Colon (tissue), 2 donors: ENCODE measurements around the gene ULK1.
"Not testable (repeated sequence)": the region's sequence is repeated elsewhere in the genome, so short reads cannot be mapped to it uniquely, and the experiment has no call there.

ENCODE experiments used
- FAIRE-seq: peaks from 2 replicates; lab custom pipeline; 2012; peaks lifted over from hg19 to GRCh38; lab: Jason Lieb, UNC
- donor health status: control.
- donor health status: control.

ULK1 gene

GRCh38 chr12:131862084-131862441 lies 32.4 kb upstream of the ULK1 start:
- no peak for FAIRE-seq

- no peak for FAIRE-seq
Observed at GRCh38 chr12:131862600-131862993, 31.8 kb upstream of the ULK1 start.

- FAIRE-seq = no peak
Observed at GRCh38 chr12:131862994-131863710, 31.3 kb upstream of the ULK1 start.

DNA sequence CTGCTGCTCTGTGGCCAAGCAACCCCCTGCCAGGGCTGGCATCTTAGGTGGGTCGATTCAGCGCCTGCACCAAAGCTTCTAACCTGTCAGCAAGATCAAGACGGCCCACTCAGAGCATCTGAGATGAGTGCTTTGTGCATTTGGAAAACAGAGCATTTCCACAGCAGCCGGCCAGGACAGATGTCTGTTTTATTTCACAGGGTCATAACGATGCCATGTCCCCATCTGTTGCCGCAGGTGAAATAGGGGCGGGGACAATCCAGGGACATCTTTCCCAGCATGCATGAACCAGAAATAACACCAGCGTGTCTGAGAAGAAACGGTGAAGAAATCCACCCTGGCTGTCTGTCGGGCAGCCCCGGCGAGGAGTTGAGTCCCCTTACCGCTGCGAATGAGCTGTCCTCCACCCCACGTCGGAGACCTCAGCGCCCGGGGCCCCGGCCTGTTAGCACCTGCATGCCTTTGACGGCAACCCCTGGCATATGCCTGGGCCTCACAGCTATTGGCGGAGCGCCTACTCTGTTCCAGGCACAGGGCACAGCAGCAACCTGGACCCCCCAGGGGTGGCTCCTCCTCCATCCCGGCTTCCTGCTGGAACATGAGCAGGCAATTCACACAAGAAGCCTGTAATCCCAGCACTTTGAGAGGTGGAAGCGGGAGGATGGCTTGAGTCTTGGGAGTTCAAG lies 30.6 kb upstream of the ULK1 start:
- no peak for FAIRE-seq

DNA sequence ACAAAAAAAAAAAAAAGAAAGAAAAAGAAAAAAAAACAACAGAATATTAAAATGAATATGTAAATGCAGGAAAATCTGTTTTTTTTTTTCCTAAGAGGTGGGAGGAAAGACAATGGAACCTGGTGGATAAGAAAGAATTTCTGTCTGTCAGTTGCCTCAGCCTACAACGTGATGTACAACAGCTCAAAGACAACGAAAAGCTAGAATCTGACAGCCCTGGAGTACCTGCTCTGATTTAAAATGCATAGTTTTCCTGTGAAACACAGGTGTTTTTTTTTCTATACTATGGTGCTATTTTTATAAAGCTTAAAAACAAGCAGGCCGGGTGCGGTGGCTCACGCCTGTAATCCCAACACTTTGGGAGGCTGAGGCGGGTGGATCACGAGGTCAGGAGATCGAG lies 30.0 kb upstream of the ULK1 start:
- no peak for FAIRE-seq

GRCh38 chr12:131865180-131865875 lies 29.1 kb upstream of the ULK1 start:
- no peak for FAIRE-seq

DNA sequence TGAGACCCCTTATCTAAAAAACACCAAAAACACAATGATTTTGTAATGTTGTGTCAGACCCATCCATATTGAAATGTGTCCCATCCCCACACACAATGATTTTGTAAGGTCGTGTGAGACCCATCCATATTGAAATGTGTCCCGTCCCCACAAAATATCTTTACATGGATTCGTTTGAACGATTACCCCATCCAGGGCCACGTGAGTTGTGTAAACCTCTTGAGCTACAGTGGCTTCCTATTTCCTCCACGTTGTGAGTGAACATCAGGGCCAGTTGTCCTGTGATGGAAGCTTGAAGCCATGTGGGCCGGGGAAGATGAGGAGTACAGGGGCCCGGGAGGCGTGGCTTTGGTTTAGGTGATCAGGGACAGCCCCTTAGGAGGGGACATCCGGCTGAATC lies 27.0 kb upstream of the ULK1 start:
- no peak for FAIRE-seq

DNA sequence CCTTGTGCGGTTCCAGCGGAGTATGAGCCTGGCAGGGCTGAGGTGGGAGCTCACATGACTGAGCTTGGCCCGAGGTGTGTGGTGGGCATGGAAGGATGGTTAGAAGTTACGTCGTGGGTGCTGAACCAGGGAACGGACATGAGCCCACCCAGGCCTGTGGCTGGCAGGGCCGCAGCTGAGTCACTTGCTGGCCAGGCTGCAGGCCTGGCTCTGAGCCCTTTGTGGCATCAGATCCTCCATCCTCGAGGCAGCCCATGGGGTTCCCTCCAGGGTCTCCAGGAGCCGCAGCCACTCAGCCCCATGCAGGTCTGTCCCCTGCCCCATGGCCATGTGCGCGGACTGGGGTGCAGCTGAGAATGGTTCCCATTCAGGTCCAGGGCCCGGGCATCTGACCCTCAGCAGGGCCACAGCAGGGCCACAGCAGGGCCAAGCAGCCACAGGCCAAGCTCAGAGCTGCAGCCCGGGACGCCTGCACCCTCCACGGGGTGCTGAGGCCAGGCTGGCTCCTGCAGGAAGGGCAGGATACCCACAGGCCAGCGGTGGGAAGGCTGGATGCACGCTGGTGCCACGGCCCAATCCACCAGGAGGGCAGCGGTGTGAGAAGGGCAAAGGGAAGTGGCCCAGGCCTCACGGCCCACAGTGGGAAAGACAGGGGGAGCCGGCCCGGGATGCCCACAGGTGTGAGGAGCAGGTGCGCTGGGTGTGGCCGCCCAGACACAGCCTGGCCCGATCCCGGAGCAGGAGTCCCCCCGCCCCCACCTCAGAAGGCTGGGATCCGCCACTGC lies 26.3 kb upstream of the ULK1 start:
- FAIRE-seq = no peak

- FAIRE-seq = no peak
Observed at GRCh38 chr12:131869871-131870418, 24.5 kb upstream of the ULK1 start.

DNA sequence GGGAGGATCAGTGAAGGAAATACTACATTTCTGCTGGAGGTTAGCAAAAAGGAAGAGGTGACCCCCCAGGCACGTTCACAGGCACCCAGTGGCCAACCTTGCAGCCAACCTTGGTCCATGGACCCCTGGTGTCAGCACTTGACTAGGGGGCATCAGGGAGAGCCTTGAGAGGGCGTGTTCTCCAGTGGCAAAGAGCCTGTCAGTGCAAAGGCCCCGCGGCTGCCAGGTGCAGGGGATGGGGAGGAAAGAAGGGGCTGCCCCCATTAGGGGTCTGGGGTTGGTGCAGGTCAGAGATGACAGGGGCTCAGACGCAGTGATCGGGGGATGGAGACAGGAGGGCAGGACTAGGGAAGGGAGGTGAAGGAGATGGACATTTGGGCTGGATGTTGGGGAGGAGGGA lies 22.7 kb upstream of the ULK1 start:
- FAIRE-seq = no peak

DNA sequence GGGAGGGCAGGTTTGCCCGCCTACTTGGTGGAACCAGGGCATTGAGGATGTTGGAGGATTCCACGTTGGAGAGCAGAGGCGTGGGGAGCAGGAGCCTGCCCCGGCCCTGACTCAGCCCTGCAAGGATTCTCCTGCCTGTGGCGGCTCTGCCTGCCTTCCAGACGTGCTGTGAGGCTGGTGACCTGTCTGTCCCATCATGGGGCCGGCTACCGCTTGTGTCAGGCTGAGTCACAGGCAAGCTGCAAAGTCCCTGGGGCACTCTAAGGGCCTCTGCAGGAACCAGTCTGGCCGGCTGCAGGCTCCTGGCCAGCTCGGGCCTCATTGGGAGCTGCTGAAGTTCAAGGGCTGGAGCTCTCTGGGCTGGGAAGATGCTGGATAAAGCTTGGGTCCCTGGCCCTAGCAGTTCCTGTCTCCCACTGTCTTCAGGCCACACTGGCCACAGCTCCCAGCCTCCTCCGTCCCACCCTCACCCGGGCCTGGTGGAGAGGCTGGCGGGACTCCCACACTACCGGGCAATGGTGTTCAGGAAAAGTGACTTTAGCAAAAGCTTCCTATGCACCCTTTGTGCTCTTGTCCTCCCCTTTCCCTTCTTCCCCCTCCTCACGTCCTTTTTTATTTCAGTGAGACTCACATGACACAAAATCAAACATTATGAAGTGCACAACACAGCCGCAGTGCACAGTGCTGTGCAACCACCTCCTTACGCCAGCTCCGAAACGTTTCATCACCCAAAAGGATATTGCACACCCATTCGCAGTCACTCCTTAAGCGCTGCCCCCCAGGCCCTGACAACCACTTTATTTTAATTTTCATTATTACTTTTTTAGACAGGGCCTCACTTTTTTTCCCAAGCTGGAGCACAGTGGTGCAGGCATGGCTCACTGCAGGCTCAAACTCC lies 22.0 kb upstream of the ULK1 start:
- no peak for FAIRE-seq

- FAIRE-seq = no peak
Observed at GRCh38 chr12:131873293-131873692, 21.1 kb upstream of the ULK1 start.

GRCh38 chr12:131874972-131875371 lies 19.4 kb upstream of the ULK1 start:
- FAIRE-seq = not testable (repeated sequence)

DNA sequence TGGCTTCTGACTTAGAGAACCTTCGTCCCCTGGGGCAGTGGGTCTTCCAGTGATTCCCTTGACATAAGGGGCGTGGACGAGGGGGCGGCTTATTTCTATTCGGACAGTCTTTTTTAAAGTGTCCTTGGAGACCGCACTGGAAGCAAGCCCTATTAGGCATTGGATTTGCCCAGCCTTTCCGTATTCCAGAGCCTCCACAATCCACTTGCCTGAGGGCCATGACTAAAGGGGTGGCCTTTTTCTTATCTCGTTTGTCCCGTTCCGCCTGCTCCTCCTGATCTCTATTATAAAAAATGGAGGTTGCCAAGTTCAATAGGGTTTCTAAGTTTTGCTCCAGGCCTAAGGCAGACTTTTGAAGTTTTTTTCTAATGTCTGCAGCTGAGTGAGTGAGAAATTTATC lies 17.2 kb upstream of the ULK1 start:
- not testable (repeated sequence) for FAIRE-seq

GRCh38 chr12:131878436-131878835 lies 16.0 kb upstream of the ULK1 start:
- FAIRE-seq = not testable (repeated sequence)

- no peak for FAIRE-seq
Observed at GRCh38 chr12:131882804-131883520, 11.5 kb upstream of the ULK1 start.

GRCh38 chr12:131883521-131883900 lies 10.9 kb upstream of the ULK1 start:
- FAIRE-seq = no peak

DNA sequence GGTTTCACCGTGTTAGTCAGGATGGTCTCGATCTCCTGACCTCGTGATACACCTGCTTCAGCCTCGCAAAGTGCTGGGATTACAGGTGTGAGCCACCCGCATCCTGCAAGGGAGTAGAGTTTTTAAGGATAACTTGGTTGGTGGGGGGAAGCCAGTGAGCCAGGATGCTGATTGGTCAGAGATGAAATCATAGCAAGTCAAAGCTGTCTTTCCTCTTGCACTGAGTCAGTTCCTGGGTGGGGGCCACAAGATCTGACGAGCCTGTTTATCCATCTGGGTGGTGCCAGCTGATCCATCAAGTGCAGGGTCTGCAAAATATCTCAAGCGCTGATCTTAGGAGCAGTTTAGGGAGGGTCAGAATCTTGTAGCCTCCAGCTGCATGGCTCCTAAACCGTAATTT lies 9.3 kb upstream of the ULK1 start:
- not testable (repeated sequence) for FAIRE-seq

GRCh38 chr12:131885543-131886057 lies 8.8 kb upstream of the ULK1 start:
- no peak for FAIRE-seq

DNA sequence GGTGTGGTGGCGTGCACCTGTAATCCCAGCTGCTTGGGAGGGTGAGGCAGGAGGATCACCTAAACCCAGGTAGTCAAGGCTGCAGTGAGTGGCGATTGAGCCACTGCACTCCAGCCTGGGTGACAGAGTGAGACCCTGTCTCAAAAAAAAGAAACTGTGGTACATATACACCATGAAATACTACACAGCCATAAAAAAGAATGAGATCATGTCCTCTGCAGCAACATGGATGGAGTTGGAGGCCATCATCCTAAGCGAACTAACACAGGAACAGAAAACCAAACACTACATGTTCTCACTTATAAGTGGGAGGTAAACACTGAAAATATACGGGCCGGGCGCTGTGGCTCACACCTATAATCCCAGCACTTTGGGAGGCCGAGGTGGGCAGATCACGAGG lies 2.7 kb upstream of the ULK1 start:
- FAIRE-seq = not testable (repeated sequence)
